H9 (cell line): ENCODE results near the gene GRM1. TPM values are rescaled to one million over a fixed set of nuclear protein-coding genes. Genes with fewer than 3 reads are reported as not detected.

Experiments used
- DNase-seq: peaks from one replicate; pipeline ENCODE4 v3.0.0-alpha.2; 2017
- H2AFZ ChIP-seq: one replicate; pipeline ENCODE4 v1.6.1; 2013; ENCODE audit warnings: mild to moderate bottlenecking, low read length, control low read depth, moderate library complexity
- H2AK5ac ChIP-seq: 2 replicates; pipeline ENCODE4 v1.6.1; 2013; ENCODE audit warnings: low read length, control low read depth, mixed read lengths; ENCODE audit not compliant: insufficient read length
- H2BK120ac ChIP-seq: one replicate; pipeline ENCODE4 v1.6.1; 2013; ENCODE audit warnings: low read depth, mild to moderate bottlenecking, low read length, control low read depth, inconsistent platforms; ENCODE audit not compliant: poor library complexity, severe bottlenecking
- H2BK12ac ChIP-seq: 2 replicates; pipeline ENCODE4 v1.6.1; 2013; ENCODE audit warnings: low read length, control low read depth, mixed read lengths, low read depth; ENCODE audit not compliant: insufficient read length
- H2BK15ac ChIP-seq: 2 replicates; pipeline ENCODE4 v1.6.1; 2013; ENCODE audit warnings: low read depth, low read length, control low read depth
- H2BK20ac ChIP-seq: one replicate; pipeline ENCODE4 v1.6.1; 2013; ENCODE audit warnings: low read depth, mild to moderate bottlenecking, low read length, control low read depth, inconsistent platforms; ENCODE audit not compliant: poor library complexity, severe bottlenecking
- H2BK5ac ChIP-seq: 2 replicates; pipeline ENCODE4 v1.6.1; 2013; ENCODE audit warnings: low read length, control low read depth, mixed read lengths; ENCODE audit not compliant: insufficient read length
- H3K14ac ChIP-seq: 2 replicates; pipeline ENCODE4 v1.6.1; 2013; ENCODE audit warnings: low read length, control low read depth; ENCODE audit not compliant: insufficient read depth
- H3K18ac ChIP-seq: 2 replicates; pipeline ENCODE4 v1.6.1; 2013; ENCODE audit warnings: low read depth, mild to moderate bottlenecking, mixed read lengths, low read length, control low read depth; ENCODE audit not compliant: insufficient read length
- H3K23ac ChIP-seq: 2 replicates; pipeline ENCODE4 v1.6.1; 2013; ENCODE audit warnings: low read length, control low read depth, mixed read lengths, low read depth; ENCODE audit not compliant: insufficient read length
- H3K23me2 ChIP-seq: 2 replicates; pipeline ENCODE4 v1.6.1; 2013; ENCODE audit warnings: low read depth, mild to moderate bottlenecking, mixed read lengths, low read length, control low read depth; ENCODE audit not compliant: insufficient read length, poor library complexity, severe bottlenecking
- H3K27ac ChIP-seq: 2 replicates; pipeline ENCODE4 v1.5.1; 2013; ENCODE audit warnings: low read length, control low read depth, mixed read lengths, low read depth; ENCODE audit not compliant: insufficient read length
- H3K27me3 ChIP-seq: 2 replicates; pipeline ENCODE4 v1.6.1; 2013; ENCODE audit warnings: low read length, control low read depth, inconsistent platforms; ENCODE audit not compliant: insufficient read depth
- H3K4ac ChIP-seq: 2 replicates; pipeline ENCODE4 v1.6.1; 2013; ENCODE audit warnings: low read depth, mild to moderate bottlenecking, control low read depth, inconsistent platforms, low read length, moderate library complexity
- H3K4me1 ChIP-seq: 2 replicates; pipeline ENCODE4 v1.6.1; 2013; ENCODE audit warnings: low read length, control low read depth, inconsistent platforms; ENCODE audit not compliant: insufficient read depth
- H3K4me2 ChIP-seq: 2 replicates; pipeline ENCODE4 v1.6.1; 2013; ENCODE audit warnings: low read length, control low read depth, mixed read lengths; ENCODE audit not compliant: insufficient read length, insufficient read depth
- H3K56ac ChIP-seq: 2 replicates; pipeline ENCODE4 v1.6.1; 2013; ENCODE audit warnings: low read depth, mild to moderate bottlenecking, mixed read lengths, low read length, control low read depth; ENCODE audit not compliant: insufficient read length
- H3K79me1 ChIP-seq: 2 replicates; pipeline ENCODE4 v1.6.1; 2013; ENCODE audit warnings: low read depth, mild to moderate bottlenecking, moderate library complexity, low read length, control low read depth, inconsistent platforms; ENCODE audit not compliant: insufficient read depth, poor library complexity, severe bottlenecking
- H3K79me2 ChIP-seq: 2 replicates; pipeline ENCODE4 v1.6.1; 2013; ENCODE audit warnings: low read length, control low read depth, inconsistent platforms; ENCODE audit not compliant: insufficient read depth
- H3K9ac ChIP-seq: 2 replicates; pipeline ENCODE4 v1.6.1; 2013; ENCODE audit warnings: low read length, control low read depth, mixed read lengths; ENCODE audit not compliant: insufficient read length; ENCODE audit errors: extremely low read depth
- H3K9me3 ChIP-seq: one replicate; pipeline ENCODE4 v1.6.1; 2013; ENCODE audit warnings: low read depth, low read length, inconsistent platforms; ENCODE audit not compliant: control insufficient read depth
- H3T11ph ChIP-seq: one replicate; pipeline ENCODE4 v1.6.1; 2013; ENCODE audit warnings: mild to moderate bottlenecking, low read length, control low read depth, inconsistent platforms
- H4K20me1 ChIP-seq: one replicate; pipeline ENCODE4 v1.6.1; 2013; ENCODE audit not compliant: control insufficient read depth, insufficient read length, insufficient read depth
- H4K5ac ChIP-seq: 2 replicates; pipeline ENCODE4 v1.6.1; 2013; ENCODE audit warnings: low read depth, mild to moderate bottlenecking, mixed read lengths, low read length, control low read depth; ENCODE audit not compliant: insufficient read length
- H4K8ac ChIP-seq: replicated peaks from 2 replicates; pipeline ENCODE4 v1.6.1; 2013; ENCODE audit warnings: low read length, control low read depth, mixed read lengths, low read depth; ENCODE audit not compliant: insufficient read length
- H4K91ac ChIP-seq: 2 replicates; pipeline ENCODE4 v1.6.1; 2013; ENCODE audit warnings: low read depth, mild to moderate bottlenecking, moderate library complexity, mixed read lengths, low read length, control low read depth; ENCODE audit not compliant: insufficient read length
- H3K27ac Mint-ChIP-seq, 3 experiments: 2 replicates in 2 of 3; 3 replicates in 1 of 3; pipeline ENCODE4 v1.8.0; 2020 to 2021; ENCODE audit warnings: mixed read lengths in 3 of 3, mild to moderate bottlenecking in 1 of 3, moderate library complexity in 1 of 3
- H3K27me3 Mint-ChIP-seq: 2 replicates; pipeline ENCODE4 v1.8.0; 2021; ENCODE audit warnings: low read depth, mild to moderate bottlenecking, moderate library complexity, mixed read lengths
- H3K36me3 Mint-ChIP-seq, 3 experiments: 2 replicates in 2 of 3; 3 replicates in 1 of 3; pipeline ENCODE4 v1.8.0; 2020 to 2021; ENCODE audit warnings: low read depth in 3 of 3, mixed read lengths in 3 of 3; ENCODE audit not compliant: insufficient read depth in 1 of 3
- H3K4me1 Mint-ChIP-seq, 2 experiments: 2 replicates each; pipeline ENCODE4 v1.8.0; 2020; ENCODE audit warnings: mixed read lengths in 2 of 2
- H3K4me3 Mint-ChIP-seq, 2 experiments: 2 replicates in 1 of 2; 3 replicates in 1 of 2; pipeline ENCODE4 v1.8.0; 2020 to 2021; ENCODE audit warnings: mild to moderate bottlenecking in 2 of 2, mixed read lengths in 2 of 2, moderate library complexity in 1 of 2
- H3K9me3 Mint-ChIP-seq, 2 experiments: 2 replicates in 1 of 2; 3 replicates in 1 of 2; pipeline ENCODE4 v1.8.0; 2020; ENCODE audit warnings: mild to moderate bottlenecking in 2 of 2, mixed read lengths in 2 of 2, moderate library complexity in 1 of 2
- CTCF ChIP-seq: fragments of 200-600 bp; sonication (generic); conservative IDR thresholded peaks from 3 replicates; pipeline ENCODE4 v1.8.0; 2021; ENCODE audit warnings: antibody characterized with exemption, mild to moderate bottlenecking
- WGBS: extraction: QIAGEN DNeasy Blood & Tissue Kit; methylation state at CpG from one replicate; pipeline ENCODE4 v1.1.7; 2013; ENCODE audit warnings: missing lambda C conversion rate, low lambda C conversion rate, mixed read lengths; ENCODE audit not compliant: insufficient read length; ENCODE audit errors: extremely low coverage; 5-methylcytosine and 5-hydroxymethylcytosine counted together
- total RNA-seq: library from RNA; stranded (reverse); gene quantifications from 2 replicates; pipeline ENCODE4 v1.2.1, GENCODE V29; 2021

Gene GRM1
- total RNA-seq, 1 experiment from 2014 or later = 0.39 TPM

- H3K4me3 Mint-ChIP-seq = no peak overlapping the region
- H3K56ac ChIP-seq = no peak overlapping the region
- no peaks in the 10 kb centered on the region for H4K20me1 ChIP-seq
- H3K23ac ChIP-seq = no peak overlapping the region
- H3T11ph ChIP-seq = no peak overlapping the region
- no peak overlapping the region for H3K18ac ChIP-seq
- H3K9me3 Mint-ChIP-seq = no peaks in the 10 kb centered on the region; a peak in 1 of 5 replicates
- no peak overlapping the region for H2BK15ac ChIP-seq
- H2AFZ ChIP-seq = no peak overlapping the region
- H3K36me3 Mint-ChIP-seq = no peaks in the 10 kb centered on the region
- no peak overlapping the region for H4K91ac ChIP-seq
- no peak overlapping the region for H3K4ac ChIP-seq
- no CpG with 5 or more reads among the region's 3 CpGs for WGBS
- H3K4me1 Mint-ChIP-seq = peaks cover 8 to 10% of the 10 kb centered on the region in 2 experiments
- no peak overlapping the region for H2AK5ac ChIP-seq
- no peak overlapping the region for H3K27ac Mint-ChIP-seq
- no peak overlapping the region for H2BK120ac ChIP-seq
- H3K9ac ChIP-seq = no peak overlapping the region
- H3K14ac ChIP-seq = no peak overlapping the region
- H3K9me3 ChIP-seq = no peaks in the 10 kb centered on the region
- no peaks in the 10 kb centered on the region for H3K23me2 ChIP-seq
- no peak overlapping the region for H2BK5ac ChIP-seq
- TF ChIP-seq CTCF = no peak
- no peak overlapping the region for H3K27ac ChIP-seq
- no peak overlapping the region for H2BK20ac ChIP-seq
- no peaks in the 10 kb centered on the region for H3K27me3 Mint-ChIP-seq
- H2BK12ac ChIP-seq = no peak overlapping the region
- H3K79me1 ChIP-seq = no peaks in the 10 kb centered on the region
- no peak for DNase-seq
- H4K5ac ChIP-seq = no peak overlapping the region
- H3K79me2 ChIP-seq = no peaks in the 10 kb centered on the region
- H3K4me1 ChIP-seq = no peaks in the 10 kb centered on the region
- no peaks in the 10 kb centered on the region for H3K27me3 ChIP-seq
- H4K8ac ChIP-seq = no peak overlapping the region
- no peak overlapping the region for H3K4me2 ChIP-seq
Measured at GRCh38 chr6:146209942-146210341, 181.1 kb downstream of the GRM1 start.
